H7 (cell line): ENCODE results near the gene KIZ. TPM values are rescaled to one million over a fixed set of nuclear protein-coding genes. Genes with fewer than 3 reads are reported as not detected.
"Not testable (repeated sequence)": the region's sequence is repeated elsewhere in the genome, so short reads cannot be mapped to it uniquely, and the experiment has no call there.

ENCODE experiments used
- DNase-seq: peaks from one replicate; pipeline ENCODE4 v3.0.0; 2012
- H3K27me3 ChIP-seq: 2 replicates; pipeline ENCODE4 v1.6.0; 2011; ENCODE audit warnings: mild to moderate bottlenecking, low read length; ENCODE audit not compliant: control insufficient read depth, insufficient read depth
- H3K36me3 ChIP-seq: replicated peaks from 2 replicates; pipeline ENCODE4 v1.5.1; 2011; ENCODE audit warnings: low read length; ENCODE audit not compliant: control insufficient read depth, insufficient read depth
- H3K4me3 ChIP-seq: 2 replicates; pipeline ENCODE4 v1.5.1; 2011; ENCODE audit warnings: low read depth, mild to moderate bottlenecking, control low read depth, low read length, moderate library complexity; ENCODE audit not compliant: insufficient read depth
- total RNA-seq: library from RNA; depleted of rRNA; stranded (reverse); fragments of >200 nt; shearing (Covaris generic); gene quantifications from 2 replicates; pipeline ENCODE4 v1.2.3, GENCODE V29; 2014

The KIZ gene
- total RNA-seq, 1 experiment from 2014 or later, result 18.0 TPM

- H3K27me3 ChIP-seq, DNase-seq, H3K4me3 ChIP-seq, H3K36me3 ChIP-seq: not testable (repeated sequence)
Observed at GRCh38 chr20:21168061-21168460, 42.2 kb downstream of the KIZ start.

DNA sequence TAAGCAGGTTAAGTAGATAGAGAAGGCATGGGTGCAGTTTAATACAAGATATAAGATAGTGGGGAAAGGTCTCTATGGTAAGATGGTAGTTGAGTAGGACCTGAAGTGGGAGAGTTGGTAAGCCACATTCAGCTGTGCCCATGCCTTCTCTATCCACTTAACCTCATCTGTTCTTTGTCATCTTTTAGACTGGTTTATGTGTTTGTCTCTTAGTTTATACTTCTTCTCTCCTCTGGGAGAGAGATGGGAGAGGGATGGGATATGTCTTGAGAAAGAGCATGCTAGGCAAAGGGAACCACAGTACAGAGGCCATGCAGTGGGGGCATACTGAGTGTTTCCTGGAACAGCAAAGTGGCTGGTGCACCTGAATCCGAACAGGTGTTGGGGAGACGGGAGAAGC is 46.7 kb downstream of the KIZ start:
- Histone ChIP-seq H3K4me3 (no peak overlapping the region), H3K36me3 (no peaks in the 10 kb centered on the region), H3K27me3 (no peaks in the 10 kb centered on the region)
- no peak for DNase-seq

GRCh38 chr20:21173485-21173884 is 47.6 kb downstream of the KIZ start:
- no peaks in the 10 kb centered on the region for H3K36me3 ChIP-seq
- DNase-seq, result no peak
- no peaks in the 10 kb centered on the region for H3K27me3 ChIP-seq
- no peak overlapping the region for H3K4me3 ChIP-seq

- no peak overlapping the region for H3K4me3 ChIP-seq
- no peaks in the 10 kb centered on the region for H3K36me3 ChIP-seq
- H3K27me3 ChIP-seq, result no peaks in the 10 kb centered on the region
- DNase-seq, result no peak
Observed at GRCh38 chr20:21174516-21175239, 48.8 kb downstream of the KIZ start.

GRCh38 chr20:21175433-21175832 is 49.6 kb downstream of the KIZ start:
- Histone ChIP-seq H3K4me3 (no peak overlapping the region), H3K36me3 (no peaks in the 10 kb centered on the region), H3K27me3 (no peaks in the 10 kb centered on the region)
- no peak for DNase-seq

DNA sequence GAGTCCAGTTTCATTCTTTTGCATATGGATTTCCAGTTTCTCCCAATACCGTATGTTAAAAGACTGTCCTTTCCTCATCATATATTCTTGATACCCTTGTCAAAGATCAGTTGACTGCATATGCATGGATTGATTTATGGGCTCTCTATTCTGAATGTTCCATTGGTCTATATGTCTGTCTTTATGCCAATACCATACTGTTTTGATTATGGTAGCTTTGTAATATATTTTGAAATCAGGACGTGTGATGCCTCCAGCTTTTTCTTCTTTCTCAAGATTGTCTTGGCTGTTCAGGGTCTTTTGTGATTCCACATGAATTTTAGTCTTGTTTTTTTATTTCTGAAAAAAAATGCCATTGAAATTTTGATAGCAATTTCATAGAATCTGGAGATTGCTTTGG is 51.9 kb downstream of the KIZ start:
- Histone ChIP-seq H3K27me3 (no peaks in the 10 kb centered on the region), H3K4me3 (no peak overlapping the region), H3K36me3 (no peaks in the 10 kb centered on the region)
- no peak for DNase-seq

GRCh38 chr20:21179757-21180156 is 53.9 kb downstream of the KIZ start:
- Histone ChIP-seq H3K36me3 (no peaks in the 10 kb centered on the region), H3K27me3 (no peaks in the 10 kb centered on the region), H3K4me3 (no peak overlapping the region)
- DNase-seq, result no peak

DNA sequence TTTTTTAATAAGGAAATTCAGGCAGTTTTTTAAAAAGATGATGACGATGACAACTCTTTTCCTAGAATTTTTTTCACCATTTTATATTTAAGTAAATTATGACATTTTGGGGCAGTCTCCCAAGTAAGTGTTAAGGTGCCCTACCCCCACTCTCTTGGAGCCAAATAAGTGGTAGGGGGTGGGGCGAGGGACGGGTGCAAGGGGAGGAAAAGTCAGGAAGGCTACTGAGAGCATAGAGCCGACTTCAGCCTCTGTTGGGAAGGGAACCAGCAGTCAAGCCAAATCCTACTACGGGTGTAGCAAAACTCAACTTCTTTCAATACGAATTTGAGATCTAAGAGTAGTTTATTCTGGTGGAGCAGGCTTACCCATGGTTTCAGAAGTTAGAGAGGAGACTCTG is 54.4 kb downstream of the KIZ start:
- Histone ChIP-seq H3K27me3 (no peaks in the 10 kb centered on the region), H3K4me3 (no peak overlapping the region), H3K36me3 (no peaks in the 10 kb centered on the region)
- DNase-seq, result peak; percentile 32

DNA sequence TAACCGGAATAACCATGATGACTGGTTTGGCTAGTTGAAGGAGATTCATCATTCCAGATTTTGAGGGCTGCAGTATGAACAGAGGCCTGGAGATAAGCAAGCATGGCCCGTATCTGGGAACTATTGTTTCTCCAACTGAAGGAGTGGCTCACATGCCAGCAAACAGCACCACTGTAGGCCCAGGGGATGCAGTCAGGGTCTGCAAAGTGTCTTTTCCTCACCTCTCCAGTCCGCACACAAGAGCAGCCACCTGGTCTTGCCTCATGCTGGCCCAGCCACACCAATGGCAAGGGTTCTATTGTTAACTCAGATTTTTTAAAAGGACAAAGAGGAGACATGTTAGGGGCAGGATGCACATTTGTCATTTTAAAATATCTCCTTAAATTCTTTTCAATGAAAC is 55.1 kb downstream of the KIZ start:
- Histone ChIP-seq H3K4me3 (no peak overlapping the region), H3K36me3 (no peaks in the 10 kb centered on the region)
- no peak for DNase-seq

DNA sequence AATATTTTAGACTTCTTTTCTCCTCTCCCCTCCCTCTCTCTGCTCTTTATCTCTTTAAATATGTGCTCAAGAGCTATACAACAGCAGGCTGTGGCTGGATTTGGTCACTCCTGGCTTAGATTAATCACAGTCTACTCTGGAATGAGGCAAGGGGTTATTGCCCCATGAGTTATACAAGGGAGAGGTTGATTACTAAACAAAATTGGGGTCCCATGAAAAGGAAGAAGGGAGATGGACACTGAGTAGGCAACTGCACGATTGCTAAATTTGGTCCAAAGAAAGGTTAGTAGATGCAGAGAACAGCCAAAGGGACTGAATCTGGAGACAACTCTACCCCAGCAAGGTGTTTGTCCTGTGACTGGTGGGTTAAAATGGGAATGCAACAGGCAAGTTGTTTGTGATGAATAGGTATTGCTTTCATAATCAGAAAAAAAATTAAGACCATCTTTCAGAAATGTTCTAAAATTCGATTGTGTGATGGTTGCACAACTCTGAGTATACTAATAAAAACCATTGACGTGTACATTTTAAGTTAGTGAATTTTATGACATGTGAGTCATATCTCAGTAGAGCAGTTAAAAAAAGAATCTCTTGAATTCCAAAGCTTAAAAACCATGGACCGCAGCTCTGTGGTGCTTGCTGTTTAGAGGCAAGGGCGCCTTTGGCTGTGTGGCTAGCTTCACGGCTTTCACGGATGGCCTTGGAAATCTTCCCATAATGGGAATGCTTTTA is 57.1 kb downstream of the KIZ start:
- Histone ChIP-seq H3K36me3 (no peaks in the 10 kb centered on the region), H3K4me3 (no peak overlapping the region), H3K27me3 (no peaks in the 10 kb centered on the region)
- no peak for DNase-seq

More for the DNA sequence above, 55.1 kb downstream of the KIZ start:
- H3K27me3 ChIP-seq, result no peaks in the 10 kb centered on the region

GRCh38 chr20:21183722-21184121 is 57.8 kb downstream of the KIZ start:
- H3K36me3 ChIP-seq, result no peaks in the 10 kb centered on the region
- no peak overlapping the region for H3K4me3 ChIP-seq
- no peak for DNase-seq
- H3K27me3 ChIP-seq, result no peaks in the 10 kb centered on the region

DNA sequence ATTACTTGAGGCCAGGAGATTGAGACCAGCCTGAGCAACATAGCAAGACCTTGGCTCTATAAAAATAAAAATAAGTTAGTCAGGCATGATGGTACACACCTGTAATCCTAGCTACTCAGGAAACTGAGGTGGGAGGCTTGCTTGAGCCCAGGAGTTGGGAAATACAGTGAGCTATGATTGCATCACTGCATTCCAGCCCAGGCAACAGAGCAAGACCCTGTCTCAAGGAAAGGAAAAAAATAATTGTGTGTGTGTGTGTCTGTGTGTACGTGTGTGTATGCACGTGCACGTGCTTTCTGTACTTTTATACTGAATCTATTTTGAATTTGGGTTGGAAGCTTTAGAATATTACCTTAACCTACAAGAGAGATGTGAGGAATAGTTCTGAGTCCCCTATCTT is 58.9 kb downstream of the KIZ start:
- H3K27me3 ChIP-seq, result no peaks in the 10 kb centered on the region
- DNase-seq, result no peak
- no peak overlapping the region for H3K4me3 ChIP-seq
- H3K36me3 ChIP-seq, result no peaks in the 10 kb centered on the region

- no peak overlapping the region for H3K4me3 ChIP-seq
- H3K27me3 ChIP-seq, result no peaks in the 10 kb centered on the region
- H3K36me3 ChIP-seq, result no peaks in the 10 kb centered on the region
- DNase-seq, result no peak
Observed at GRCh38 chr20:21185849-21186248, 60.0 kb downstream of the KIZ start.

GRCh38 chr20:21189761-21190523 is 64.1 kb downstream of the KIZ start:
- DNase-seq, result peak; percentile 57
- Histone ChIP-seq H3K27me3 (no peaks in the 10 kb centered on the region), H3K4me3 (no peak overlapping the region), H3K36me3 (no peaks in the 10 kb centered on the region)

DNA sequence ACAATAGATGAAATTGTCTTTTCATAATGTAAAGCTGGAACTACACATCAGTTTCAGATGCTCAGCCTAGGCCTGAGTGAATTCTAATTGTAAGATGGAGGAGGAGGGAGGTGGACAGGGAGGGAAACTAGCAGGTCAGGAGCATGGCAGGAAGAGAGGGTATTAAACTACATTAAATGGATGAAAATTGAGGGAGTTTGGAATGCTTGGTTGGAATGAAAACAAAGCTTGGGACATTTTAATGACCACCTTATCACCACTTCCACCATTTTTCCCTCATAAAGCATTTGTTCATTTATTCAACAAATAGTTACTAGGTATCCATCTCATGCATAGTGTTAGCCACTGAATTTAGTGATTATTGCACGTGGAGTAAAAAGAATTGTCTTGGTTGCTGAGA is 65.0 kb downstream of the KIZ start:
- H3K27me3 ChIP-seq, result no peaks in the 10 kb centered on the region
- no peak overlapping the region for H3K4me3 ChIP-seq
- H3K36me3 ChIP-seq, result no peaks in the 10 kb centered on the region
- no peak for DNase-seq
